K562 (cell line): ENCODE measurements around the gene TSC22D3. TPM values are rescaled to one million over a fixed set of nuclear protein-coding genes. Genes with fewer than 3 reads are reported as not detected.

Source experiments
- ATAC-seq: fragments of 200-7000 bp; cut with Tn5 transposase; 3 replicates; pipeline ENCODE4 v1.9.1; 2020; ENCODE audit warnings: moderate library complexity
- BruUV-seq: library from RNA; stranded (reverse); fragments of 400-500 nt; replicated peaks from 2 replicates; lab custom pipeline; 2021; lab: Mats Ljungman, UMichigan
- CTCF ChIA-PET: fragments of 300-600 bp; formaldehyde crosslinking; extraction: SDS; loops from one replicate; lab custom pipeline; 2021; ENCODE audit warnings: low intra/inter-chr PET ratio; lab: Yijun Ruan, JAX
- POLR2A ChIA-PET: fragments of 300-600, 350-650 bp; sonication (Branson Sonifier 250); formaldehyde crosslinking; extraction: SDS; loops from one replicate; lab custom pipeline; 2021; ENCODE audit warnings: antibody characterized with exemption, inconsistent platforms; lab: Yijun Ruan, JAX
- DNase-seq, 4 experiments: peaks; one replicate each; pipeline versions ENCODE4 v3.0.0 to v3.0.0-alpha.2; 2011 to 2018; ENCODE audit warnings: low spot score in 3 of 4, mixed read lengths in 3 of 4; ENCODE audit errors: extremely low read depth in 1 of 4
- FAIRE-seq: peaks from 2 replicates; lab custom pipeline; 2011; peaks lifted over from hg19 to GRCh38; lab: Jason Lieb, UNC
- H2AFZ ChIP-seq: 2 replicates; pipeline ENCODE4 v1.6.0; 2011; ENCODE audit warnings: low read depth, low read length, control low read depth, inconsistent platforms
- H3K27ac ChIP-seq: fragments of 200-600 bp; 3 replicates; pipeline ENCODE4 v1.8.0; 2011; ENCODE audit warnings: low read depth, mild to moderate bottlenecking, control low read depth, inconsistent platforms, low read length, moderate library complexity, mixed read lengths; ENCODE audit errors: extremely low read depth
- H3K27me3 ChIP-seq, 2 experiments: fragments of 300-600 bp in 1 of 2; 2 replicates in 1 of 2; 3 replicates in 1 of 2; pipeline versions ENCODE4 v1.6.0 to v1.8.0; 2011; ENCODE audit warnings: inconsistent platforms in 2 of 2, low read length in 2 of 2, mild to moderate bottlenecking in 1 of 2, mixed read lengths in 1 of 2, moderate library complexity in 1 of 2; ENCODE audit not compliant: control insufficient read depth in 2 of 2, insufficient read depth in 2 of 2
- H3K36me3 ChIP-seq: fragments of 300-600 bp; 3 replicates; pipeline ENCODE4 v1.8.0; 2011; ENCODE audit warnings: mild to moderate bottlenecking, low read length, inconsistent platforms; ENCODE audit not compliant: control insufficient read depth, insufficient read depth
- H3K4me1 ChIP-seq, 2 experiments: fragments of 200-600 bp in 1 of 2; replicated peaks in 1 of 2; 2 replicates in 1 of 2; 3 replicates in 1 of 2; pipeline versions ENCODE4 v1.5.1 to v1.8.0; 2011; ENCODE audit warnings: inconsistent platforms in 2 of 2, low read length in 2 of 2, mild to moderate bottlenecking in 1 of 2, mixed read lengths in 1 of 2, moderate library complexity in 1 of 2; ENCODE audit not compliant: control insufficient read depth in 2 of 2, insufficient read depth in 2 of 2
- H3K4me2 ChIP-seq: 2 replicates; pipeline ENCODE4 v1.6.1; 2011; ENCODE audit warnings: low read length, control low read depth, inconsistent platforms, mixed read lengths; ENCODE audit not compliant: insufficient read depth
- H3K4me3 ChIP-seq: fragments of 200-600 bp; sonication (generic), shearing (Covaris generic); 2 replicates; pipeline ENCODE4 v1.5.1; 2016; ENCODE audit warnings: control low read depth, inconsistent platforms
- H3K79me2 ChIP-seq: fragments of 200-600 bp; 3 replicates; pipeline ENCODE4 v1.8.0; 2011; ENCODE audit warnings: low read length, inconsistent platforms; ENCODE audit not compliant: control insufficient read depth, insufficient read depth
- H3K9ac ChIP-seq, 2 experiments: 2 replicates each; pipeline versions ENCODE4 v1.6.0 to v1.6.1; 2011; ENCODE audit warnings: low read depth in 2 of 2, low read length in 2 of 2, control low read depth in 1 of 2, inconsistent platforms in 1 of 2, mild to moderate bottlenecking in 1 of 2, mixed read lengths in 1 of 2; ENCODE audit not compliant: insufficient read depth in 1 of 2
- H3K9me1 ChIP-seq: one replicate; pipeline ENCODE4 v1.6.0; 2011; ENCODE audit warnings: inconsistent platforms, mild to moderate bottlenecking, low read length, moderate library complexity; ENCODE audit not compliant: control insufficient read depth, insufficient read depth
- H3K9me3 ChIP-seq: replicated peaks from 2 replicates; pipeline ENCODE4 v1.5.1; 2011; ENCODE audit warnings: low read depth, low read length, inconsistent platforms; ENCODE audit not compliant: control insufficient read depth, insufficient read depth
- H4K20me1 ChIP-seq: replicated peaks from 2 replicates; pipeline ENCODE4 v1.6.1; 2011; ENCODE audit warnings: low read length, inconsistent platforms, mixed read lengths; ENCODE audit not compliant: control insufficient read depth, insufficient read depth
- ASH1L ChIP-seq: fragments of 450-650 bp; IDR thresholded peaks from 2 replicates; pipeline ENCODE4 v1.6.1; 2018; ENCODE audit warnings: borderline replicate concordance, mild to moderate bottlenecking, low read depth; ENCODE audit not compliant: partially characterized antibody
- ESRRA ChIP-seq: fragments of 450-650 bp; IDR thresholded peaks from 2 replicates; pipeline ENCODE4 v1.6.1; 2014; ENCODE audit warnings: low read depth, mild to moderate bottlenecking, moderate library complexity, borderline replicate concordance
- FOXA1 ChIP-seq: fragments of 450-650 bp; IDR thresholded peaks from 2 replicates; pipeline ENCODE4 v1.6.1; 2016; ENCODE audit warnings: mild to moderate bottlenecking, borderline replicate concordance
- FOXP1 ChIP-seq: sonication (generic); formaldehyde crosslinking; IDR thresholded peaks from 2 replicates; pipeline ENCODE4 v1.8.0; 2022; ENCODE audit warnings: mild to moderate bottlenecking, missing genetic modification reagents
- NUFIP1 ChIP-seq: fragments of 450-650 bp; IDR thresholded peaks from 2 replicates; pipeline ENCODE4 v1.6.1; 2018; ENCODE audit not compliant: partially characterized antibody
- POLR2G ChIP-seq: fragments of 200-400 bp; formaldehyde crosslinking; IDR thresholded peaks from 2 replicates; pipeline ENCODE4 v1.6.1; 2017; ENCODE audit warnings: low read depth, mild to moderate bottlenecking, antibody characterized with exemption, low read length, moderate library complexity
- POU5F1 ChIP-seq: fragments of 150-350 bp; IDR thresholded peaks from 2 replicates; pipeline ENCODE4 v1.6.1; 2014; ENCODE audit warnings: borderline replicate concordance, low read length, low read depth, mild to moderate bottlenecking; ENCODE audit not compliant: partially characterized antibody
- ZNF165 ChIP-seq: fragments of 250-450 bp; sonication (Bioruptor Pico); IDR thresholded peaks from 2 replicates; pipeline ENCODE4 v1.4.0; 2020; ENCODE audit warnings: borderline replicate concordance
- ZNF175 ChIP-seq: fragments of 200-800 bp; sonication (Bioruptor generic); IDR thresholded peaks from 2 replicates; pipeline ENCODE4 v1.6.1; 2016; ENCODE audit warnings: low read depth, mild to moderate bottlenecking, missing genetic modification characterization, missing compliant biosample characterization
- ZNF253 ChIP-seq: fragments of 250-450 bp; sonication (Bioruptor Pico); conservative IDR thresholded peaks from 2 replicates; pipeline ENCODE4 v1.6.1; 2021; ENCODE audit warnings: mild to moderate bottlenecking
- ZNF740 ChIP-seq, 3 experiments: fragments of 200-800 bp in 1 of 3; sonication (Bioruptor generic) in 1 of 3; sonication (generic) in 1 of 3; formaldehyde crosslinking in 1 of 3; IDR thresholded peaks; 2 replicates each; pipeline versions ENCODE4 v1.6.1 to v1.8.0; 2016 to 2022; ENCODE audit warnings: mild to moderate bottlenecking in 2 of 3, missing compliant biosample characterization in 2 of 3, missing genetic modification characterization in 2 of 3, missing genetic modification reagents in 1 of 3
- WGBS: fragments of 100-300 bp; shearing (Covaris generic); methylation state at CpG from one replicate; pipeline ENCODE4 v1.1.6; 2016; ENCODE audit warnings: low coverage, mixed read lengths; ENCODE audit not compliant: insufficient coverage; ENCODE audit errors: missing lambda C conversion rate; 5-methylcytosine and 5-hydroxymethylcytosine counted together
- in situ Hi-C: fragments of 300-500 bp; cut with MboI; formaldehyde crosslinking; loops from 4 replicates; pipeline ENCODE4 v1.15.0; 2018; ENCODE audit warnings: inconsistent platforms, mixed read lengths
- intact Hi-C: fragments of 100-400 bp; cut with micrococcal nuclease; formaldehyde crosslinking; loops from 2 replicates; pipeline ENCODE4 v1.14.2; 2022
- polyA plus RNA-seq, 8 experiments: library from polyadenylated mRNA; depleted of rRNA in 4 of 8; stranded (reverse) in 5 of 8; unstranded in 3 of 8; fragments of >200 nt; fragmentation: Nextera tagmentation in 2 of 8; fragmentation: Illumina TruSeq in 1 of 8; extraction: Ambion mirVana in 2 of 8; extraction: Trizol in 1 of 8; gene quantifications; 2 replicates each; pipeline versions ENCODE4 v1.2.1 to v1.2.3, GENCODE V29; 2011 to 2014; ENCODE audit warnings: inconsistent platforms in 1 of 8, missing spikeins in 1 of 8
- total RNA-seq, 7 experiments: library from RNA; depleted of rRNA in 6 of 7; stranded (reverse); fragments of >200 nt in 6 of 7; fragmentation: Illumina TruSeq in 2 of 7; extraction: Trizol in 2 of 7; gene quantifications; 2 replicates each; pipeline versions ENCODE4 v1.2.1 to v1.2.3, GENCODE V29; 2011 to 2021; ENCODE audit warnings: low replicate concordance in 1 of 7
- TF ChIP-seq, protein P1 (sequence below): sonication (generic); formaldehyde crosslinking; IDR thresholded peaks from 2 replicates; pipeline ENCODE4 v1.8.0; 2023; ENCODE audit warnings: mild to moderate bottlenecking, missing genetic modification reagents
- TF ChIP-seq, protein P2 (sequence below): IDR thresholded peaks from 2 replicates; pipeline ENCODE4 v1.6.1; 2016; ENCODE audit warnings: missing genetic modification characterization, missing compliant biosample characterization
- TF ChIP-seq, protein P3 (sequence below): fragments of 250-450 bp; sonication (Bioruptor Pico); IDR thresholded peaks from 2 replicates; pipeline ENCODE4 v1.4.0; 2020; ENCODE audit warnings: mild to moderate bottlenecking
- TF ChIP-seq, protein P4 (sequence below): sonication (generic); formaldehyde crosslinking; IDR thresholded peaks from 2 replicates; pipeline ENCODE4 v1.4.0; 2020; ENCODE audit warnings: mild to moderate bottlenecking, missing genetic modification reagents

The TSC22D3 gene
- total and polyA plus RNA-seq, 9 of the 15 experiments (the other 6 are each of a cell fraction or from before 2014, with no cell fraction given): 0.48 to 3.0 (median 0.87) TPM

DNA sequence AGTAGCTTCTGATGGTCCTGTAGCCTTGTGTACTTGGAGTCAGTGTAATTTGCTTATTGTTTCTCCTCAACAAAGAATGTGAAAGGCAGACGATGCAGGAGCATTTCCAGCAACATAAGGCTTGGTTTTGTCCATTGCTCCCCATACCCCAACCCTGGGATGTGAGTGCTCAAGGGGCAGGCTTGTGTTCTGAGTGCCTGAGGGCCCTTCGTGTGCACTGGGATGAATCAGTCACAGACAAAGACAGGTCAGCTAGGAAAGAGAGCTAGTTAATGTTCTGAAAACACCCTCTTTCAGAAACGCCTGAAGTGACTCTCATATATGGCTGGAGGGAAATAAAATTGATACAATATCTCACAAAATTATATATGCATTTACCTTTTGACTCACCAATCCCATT is 88.1 kb downstream of the TSC22D3 start:
- ChIA-PET POLR2A (no interaction called here), CTCF (no interaction called here)
- in situ Hi-C loops: no loop called here
- DNase-seq: no peak
- H4K20me1 ChIP-seq: no peaks in the 10 kb centered on the region
- no peak overlapping the region for H3K4me3 ChIP-seq
- H3K36me3 ChIP-seq: no peaks in the 10 kb centered on the region
- no peaks in the 10 kb centered on the region for H3K9me1 ChIP-seq
- no peak overlapping the region for H2AFZ ChIP-seq
- intact Hi-C loops: no loop called here
- H3K9me3 ChIP-seq: no peaks in the 10 kb centered on the region
- H3K79me2 ChIP-seq: no peaks in the 10 kb centered on the region
- FAIRE-seq: no peak
- no peak overlapping the region for H3K27ac ChIP-seq
- H3K4me1 ChIP-seq: peaks cover 3 to 15% of the 10 kb centered on the region in 2 experiments; a peak in 3 of 5 replicates
- H3K9ac ChIP-seq: no peak overlapping the region
- no TSS peak for BruUV-seq
- no peaks in the 10 kb centered on the region for H3K27me3 ChIP-seq
- WGBS: 15% methylated on average over 3 of the region's 3 CpGs
- ATAC-seq: no peak
- H3K4me2 ChIP-seq: no peak overlapping the region
- TF ChIP-seq NUFIP1 (no peak), ASH1L (no peak), ZNF165 (CRISPR knock-in tag) (no peak), ZNF253 (CRISPR knock-in tag) (no peak), ESRRA (no peak), ZNF740 (CRISPR knock-in tag; IDR thresholded peaks at IDR 0.05) (no peak), ZNF740 (tag; IDR thresholded peaks at IDR 0.05) (no peak), FOXA1 (no peak), POLR2G (no peak), ZNF175 (CRISPR knock-in tag) (no peak), POU5F1 (no peak), FOXP1 (CRISPR knock-in tag) (no peak)
- TF ChIP-seq, protein P1, sequence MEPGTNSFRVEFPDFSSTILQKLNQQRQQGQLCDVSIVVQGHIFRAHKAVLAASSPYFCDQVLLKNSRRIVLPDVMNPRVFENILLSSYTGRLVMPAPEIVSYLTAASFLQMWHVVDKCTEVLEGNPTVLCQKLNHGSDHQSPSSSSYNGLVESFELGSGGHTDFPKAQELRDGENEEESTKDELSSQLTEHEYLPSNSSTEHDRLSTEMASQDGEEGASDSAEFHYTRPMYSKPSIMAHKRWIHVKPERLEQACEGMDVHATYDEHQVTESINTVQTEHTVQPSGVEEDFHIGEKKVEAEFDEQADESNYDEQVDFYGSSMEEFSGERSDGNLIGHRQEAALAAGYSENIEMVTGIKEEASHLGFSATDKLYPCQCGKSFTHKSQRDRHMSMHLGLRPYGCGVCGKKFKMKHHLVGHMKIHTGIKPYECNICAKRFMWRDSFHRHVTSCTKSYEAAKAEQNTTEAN (CRISPR knock-in tag): no peak
- TF ChIP-seq, protein P2, sequence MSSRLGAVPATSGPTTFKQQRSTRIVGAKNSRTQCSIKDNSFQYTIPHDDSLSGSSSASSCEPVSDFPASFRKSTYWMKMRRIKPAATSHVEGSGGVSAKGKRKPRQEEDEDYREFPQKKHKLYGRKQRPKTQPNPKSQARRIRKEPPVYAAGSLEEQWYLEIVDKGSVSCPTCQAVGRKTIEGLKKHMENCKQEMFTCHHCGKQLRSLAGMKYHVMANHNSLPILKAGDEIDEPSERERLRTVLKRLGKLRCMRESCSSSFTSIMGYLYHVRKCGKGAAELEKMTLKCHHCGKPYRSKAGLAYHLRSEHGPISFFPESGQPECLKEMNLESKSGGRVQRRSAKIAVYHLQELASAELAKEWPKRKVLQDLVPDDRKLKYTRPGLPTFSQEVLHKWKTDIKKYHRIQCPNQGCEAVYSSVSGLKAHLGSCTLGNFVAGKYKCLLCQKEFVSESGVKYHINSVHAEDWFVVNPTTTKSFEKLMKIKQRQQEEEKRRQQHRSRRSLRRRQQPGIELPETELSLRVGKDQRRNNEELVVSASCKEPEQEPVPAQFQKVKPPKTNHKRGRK (tag): no peak
- TF ChIP-seq, protein P3, sequence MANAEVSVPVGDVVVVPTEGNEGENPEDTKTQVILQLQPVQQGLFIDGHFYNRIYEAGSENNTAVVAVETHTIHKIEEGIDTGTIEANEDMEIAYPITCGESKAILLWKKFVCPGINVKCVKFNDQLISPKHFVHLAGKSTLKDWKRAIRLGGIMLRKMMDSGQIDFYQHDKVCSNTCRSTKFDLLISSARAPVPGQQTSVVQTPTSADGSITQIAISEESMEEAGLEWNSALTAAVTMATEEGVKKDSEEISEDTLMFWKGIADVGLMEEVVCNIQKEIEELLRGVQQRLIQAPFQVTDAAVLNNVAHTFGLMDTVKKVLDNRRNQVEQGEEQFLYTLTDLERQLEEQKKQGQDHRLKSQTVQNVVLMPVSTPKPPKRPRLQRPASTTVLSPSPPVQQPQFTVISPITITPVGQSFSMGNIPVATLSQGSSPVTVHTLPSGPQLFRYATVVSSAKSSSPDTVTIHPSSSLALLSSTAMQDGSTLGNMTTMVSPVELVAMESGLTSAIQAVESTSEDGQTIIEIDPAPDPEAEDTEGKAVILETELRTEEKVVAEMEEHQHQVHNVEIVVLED (CRISPR knock-in tag): no peak
- TF ChIP-seq, protein P4, sequence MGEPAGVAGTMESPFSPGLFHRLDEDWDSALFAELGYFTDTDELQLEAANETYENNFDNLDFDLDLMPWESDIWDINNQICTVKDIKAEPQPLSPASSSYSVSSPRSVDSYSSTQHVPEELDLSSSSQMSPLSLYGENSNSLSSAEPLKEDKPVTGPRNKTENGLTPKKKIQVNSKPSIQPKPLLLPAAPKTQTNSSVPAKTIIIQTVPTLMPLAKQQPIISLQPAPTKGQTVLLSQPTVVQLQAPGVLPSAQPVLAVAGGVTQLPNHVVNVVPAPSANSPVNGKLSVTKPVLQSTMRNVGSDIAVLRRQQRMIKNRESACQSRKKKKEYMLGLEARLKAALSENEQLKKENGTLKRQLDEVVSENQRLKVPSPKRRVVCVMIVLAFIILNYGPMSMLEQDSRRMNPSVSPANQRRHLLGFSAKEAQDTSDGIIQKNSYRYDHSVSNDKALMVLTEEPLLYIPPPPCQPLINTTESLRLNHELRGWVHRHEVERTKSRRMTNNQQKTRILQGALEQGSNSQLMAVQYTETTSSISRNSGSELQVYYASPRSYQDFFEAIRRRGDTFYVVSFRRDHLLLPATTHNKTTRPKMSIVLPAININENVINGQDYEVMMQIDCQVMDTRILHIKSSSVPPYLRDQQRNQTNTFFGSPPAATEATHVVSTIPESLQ (CRISPR knock-in tag): no peak
